ENCODE data around the gene PTPRT.

PTPRT gene

GRCh38 chr20:42864116-42864515 lies 325.6 kb downstream of the PTPRT start:
- H3K4me3 ChIP-seq (ENCODE audit: low read depth, low read length) = no peak overlapping the region
- TF ChIP-seq CTCF (IDR thresholded peaks at IDR 0.05; ENCODE audit: low read depth, low read length) (peak; percentile 7), MYC (IDR thresholded peaks at IDR 0.05; ENCODE audit: low read depth, low read length) (no peak)
- DNase-seq (ENCODE audit: low read depth) = no peak

GRCh38 chr20:42862446-42862845 lies 327.3 kb downstream of the PTPRT start:
- no peak for DNase-seq (ENCODE audit: low read depth)
- no peak for TF ChIP-seq MYC (IDR thresholded peaks at IDR 0.05; ENCODE audit: low read depth, low read length)
- no peak for TF ChIP-seq MAX (IDR thresholded peaks at IDR 0.05; ENCODE audit: low read depth, low read length)
- no peak for TF ChIP-seq CTCF (IDR thresholded peaks at IDR 0.05; ENCODE audit: low read depth, low read length)
- TF ChIP-seq POLR2A (IDR thresholded peaks at IDR 0.05; ENCODE audit: extremely low read depth, insufficient read length) = no peak
- H3K4me3 ChIP-seq (ENCODE audit: low read depth, low read length) = no peak overlapping the region

GRCh38 chr20:42857446-42857845 lies 332.3 kb downstream of the PTPRT start:
- no peak for TF ChIP-seq MAX (IDR thresholded peaks at IDR 0.05; ENCODE audit: low read depth, low read length)
- TF ChIP-seq MYC (IDR thresholded peaks at IDR 0.05; ENCODE audit: low read depth, low read length) = no peak
- TF ChIP-seq CTCF (IDR thresholded peaks at IDR 0.05; ENCODE audit: low read depth, low read length) = no peak
- TF ChIP-seq POLR2A (IDR thresholded peaks at IDR 0.05; ENCODE audit: extremely low read depth, insufficient read length) = no peak
- no peak overlapping the region for H3K4me3 ChIP-seq (ENCODE audit: low read depth, low read length)
- DNase-seq (ENCODE audit: low read depth) = no peak

- DNase-seq (ENCODE audit: low read depth) = no peak
- TF ChIP-seq MAX (IDR thresholded peaks at IDR 0.05; ENCODE audit: low read depth, low read length) = no peak
- no peak overlapping the region for H3K4me3 ChIP-seq (ENCODE audit: low read depth, low read length)
Measured at GRCh38 chr20:42855896-42856295, 333.8 kb downstream of the PTPRT start.

- no peak for DNase-seq (ENCODE audit: low read depth)
- TF ChIP-seq CTCF (IDR thresholded peaks at IDR 0.05; ENCODE audit: low read depth, low read length) = no peak
- no peak for TF ChIP-seq POLR2A (IDR thresholded peaks at IDR 0.05; ENCODE audit: extremely low read depth, insufficient read length)
- no peak for TF ChIP-seq MAX (IDR thresholded peaks at IDR 0.05; ENCODE audit: low read depth, low read length)
- no peak for TF ChIP-seq MYC (IDR thresholded peaks at IDR 0.05; ENCODE audit: low read depth, low read length)
- no peak overlapping the region for H3K4me3 ChIP-seq (ENCODE audit: low read depth, low read length)
Measured at GRCh38 chr20:42852691-42853090, 337.0 kb downstream of the PTPRT start.

GRCh38 chr20:42846784-42847490 lies 342.8 kb downstream of the PTPRT start:
- DNase-seq (ENCODE audit: low read depth) = no peak
- no peak overlapping the region for H3K4me3 ChIP-seq (ENCODE audit: low read depth, low read length)
- no peak for TF ChIP-seq MYC (IDR thresholded peaks at IDR 0.05; ENCODE audit: low read depth, low read length)

- no peak for TF ChIP-seq MYC (IDR thresholded peaks at IDR 0.05; ENCODE audit: low read depth, low read length)
- no peak for TF ChIP-seq CTCF (IDR thresholded peaks at IDR 0.05; ENCODE audit: low read depth, low read length)
- TF ChIP-seq POLR2A (IDR thresholded peaks at IDR 0.05; ENCODE audit: extremely low read depth, insufficient read length) = no peak
- TF ChIP-seq MAX (IDR thresholded peaks at IDR 0.05; ENCODE audit: low read depth, low read length) = no peak
- H3K4me3 ChIP-seq (ENCODE audit: low read depth, low read length) = no peak overlapping the region
- no peak for DNase-seq (ENCODE audit: low read depth)
Measured at GRCh38 chr20:42844751-42845150, 345.0 kb downstream of the PTPRT start.

All from NB4 (cell line).